GM12801 (cell line): ENCODE measurements around the gene CES4A.

ENCODE experiments used
- TF ChIP-seq, protein P1 (sequence below): IDR thresholded peaks from one replicate; pipeline ENCODE4 v1.5.1; 2011; ENCODE audit warnings: control low read depth; ENCODE audit not compliant: insufficient read length; ENCODE audit errors: extremely low read depth

The CES4A gene

GRCh38 chr16:67024384-67025209 is 36.2 kb downstream of the CES4A start:
- TF ChIP-seq, protein P1, sequence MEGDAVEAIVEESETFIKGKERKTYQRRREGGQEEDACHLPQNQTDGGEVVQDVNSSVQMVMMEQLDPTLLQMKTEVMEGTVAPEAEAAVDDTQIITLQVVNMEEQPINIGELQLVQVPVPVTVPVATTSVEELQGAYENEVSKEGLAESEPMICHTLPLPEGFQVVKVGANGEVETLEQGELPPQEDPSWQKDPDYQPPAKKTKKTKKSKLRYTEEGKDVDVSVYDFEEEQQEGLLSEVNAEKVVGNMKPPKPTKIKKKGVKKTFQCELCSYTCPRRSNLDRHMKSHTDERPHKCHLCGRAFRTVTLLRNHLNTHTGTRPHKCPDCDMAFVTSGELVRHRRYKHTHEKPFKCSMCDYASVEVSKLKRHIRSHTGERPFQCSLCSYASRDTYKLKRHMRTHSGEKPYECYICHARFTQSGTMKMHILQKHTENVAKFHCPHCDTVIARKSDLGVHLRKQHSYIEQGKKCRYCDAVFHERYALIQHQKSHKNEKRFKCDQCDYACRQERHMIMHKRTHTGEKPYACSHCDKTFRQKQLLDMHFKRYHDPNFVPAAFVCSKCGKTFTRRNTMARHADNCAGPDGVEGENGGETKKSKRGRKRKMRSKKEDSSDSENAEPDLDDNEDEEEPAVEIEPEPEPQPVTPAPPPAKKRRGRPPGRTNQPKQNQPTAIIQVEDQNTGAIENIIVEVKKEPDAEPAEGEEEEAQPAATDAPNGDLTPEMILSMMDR, result no peak

DNA sequence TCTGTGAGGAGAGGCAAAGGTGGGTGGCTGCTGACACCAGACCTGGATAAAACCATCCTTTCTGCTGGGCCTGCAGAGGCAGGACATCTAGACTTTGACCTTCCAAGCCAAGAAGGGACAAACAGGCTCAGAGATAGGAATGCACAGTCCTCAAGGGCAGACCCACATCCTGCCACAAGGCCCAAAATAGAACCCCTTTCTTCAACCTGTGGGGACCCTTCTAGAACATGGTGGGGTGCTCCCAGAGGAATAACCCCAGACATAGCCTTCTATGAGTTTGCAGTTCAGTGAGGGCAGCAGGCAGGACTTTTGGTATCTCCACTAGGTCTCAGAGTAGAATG is 36.8 kb downstream of the CES4A start:
- TF ChIP-seq, protein P1, result no peak

DNA sequence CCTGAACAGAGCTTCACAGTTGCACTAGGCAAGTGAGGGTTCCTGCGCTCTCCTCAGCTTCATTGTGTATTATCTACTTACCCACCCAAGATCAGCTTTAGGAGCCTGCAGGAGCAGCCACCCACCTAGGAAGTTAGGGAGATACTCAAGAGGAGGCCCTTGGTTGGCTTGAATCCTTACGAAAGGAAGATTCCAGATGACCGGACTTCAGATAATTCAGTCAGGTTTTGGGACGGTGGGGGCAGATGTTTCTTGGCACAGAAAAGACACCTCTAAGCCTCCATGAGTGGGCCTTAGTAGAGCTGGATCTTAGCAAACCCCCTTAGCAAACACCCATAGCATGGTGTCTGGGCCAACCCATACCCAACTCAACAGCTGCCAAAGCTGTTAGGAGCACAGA is 38.2 kb downstream of the CES4A start:
- TF ChIP-seq, protein P1, result no peak

DNA sequence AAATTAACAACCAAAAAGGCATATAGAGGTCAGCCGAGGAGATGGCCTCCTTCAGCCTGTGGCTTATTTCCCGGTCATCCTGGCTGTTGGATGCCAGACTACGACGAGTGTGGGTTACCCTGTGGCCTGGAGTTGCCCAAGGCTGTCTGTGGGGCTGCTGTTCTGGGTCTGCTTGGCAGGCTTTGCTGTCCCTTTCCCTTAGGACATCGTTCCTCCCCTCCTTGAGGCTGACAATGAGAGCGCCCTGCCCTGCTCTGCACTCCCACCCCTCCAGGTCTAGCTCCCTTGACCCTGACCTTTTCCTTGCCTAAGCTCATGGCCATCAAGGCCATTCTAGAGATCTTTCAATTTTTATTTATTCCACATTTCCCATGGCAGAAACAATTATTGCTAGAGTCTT is 38.7 kb downstream of the CES4A start:
- TF ChIP-seq, protein P1, result no peak

GRCh38 chr16:67028167-67028695 is 39.8 kb downstream of the CES4A start:
- TF ChIP-seq, protein P1, result no peak

- TF ChIP-seq, protein P1, result no peak
Observed at GRCh38 chr16:67028696-67029253, 40.4 kb downstream of the CES4A start, which contains the start of gene CBFB. CBFB (plus strand) TSS chr16:67029149; CDS start chr16:67029408, 259 bp downstream.

DNA sequence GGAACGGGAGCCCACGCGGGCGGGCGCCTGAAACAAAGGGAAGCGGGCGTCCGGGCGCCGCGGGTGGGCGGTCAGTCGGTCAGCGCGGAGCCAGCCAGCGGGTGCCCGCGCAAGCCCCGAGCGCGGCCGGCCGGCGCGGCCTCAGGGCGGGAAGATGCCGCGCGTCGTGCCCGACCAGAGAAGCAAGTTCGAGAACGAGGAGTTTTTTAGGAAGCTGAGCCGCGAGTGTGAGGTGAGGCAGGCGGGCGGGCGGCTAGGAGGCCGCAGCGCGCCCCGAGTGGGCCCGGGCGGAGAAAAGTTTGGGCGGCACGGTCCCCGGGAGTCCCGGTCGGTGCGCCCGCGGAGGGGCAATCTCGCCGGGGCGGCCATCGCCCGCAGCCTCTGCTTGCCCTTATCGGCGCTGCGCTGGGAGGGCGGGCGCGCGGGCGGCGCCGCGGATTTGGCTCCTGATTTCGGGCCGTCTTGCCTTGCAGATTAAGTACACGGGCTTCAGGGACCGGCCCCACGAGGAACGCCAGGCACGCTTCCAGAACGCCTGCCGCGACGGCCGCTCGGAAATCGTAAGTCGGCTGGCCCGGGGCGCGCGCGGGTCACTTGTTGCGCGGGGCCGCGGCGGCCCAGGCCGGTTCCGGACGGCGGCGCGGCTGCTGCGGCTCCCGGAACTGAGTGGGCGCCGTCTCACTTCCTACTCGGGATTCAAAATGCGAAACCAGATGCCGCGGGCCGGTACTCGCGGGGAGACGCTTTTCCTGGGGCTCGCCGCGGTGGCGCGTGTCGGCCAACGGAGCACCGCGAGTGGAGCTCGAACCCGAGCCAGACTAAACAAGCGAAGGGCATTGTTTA is 41.1 kb downstream of the CES4A start:
- TF ChIP-seq, protein P1, result no peak
